ENCODE data around the gene DNAL1. TPM values are rescaled to one million over a fixed set of nuclear protein-coding genes. Genes with fewer than 3 reads are reported as not detected.

The DNAL1 gene
- polyA plus RNA-seq, 1 of the 3 experiments (the other 2 are of a cell fraction): 2.6 TPM

- TF ChIP-seq FOSL2 (IDR thresholded peaks at IDR 0.05; ENCODE audit: borderline replicate concordance, low read depth) (no peak), EP300 (IDR thresholded peaks at IDR 0.05; ENCODE audit: borderline replicate concordance in 1 of 2, low read depth in 1 of 2, low read length in 1 of 2) (no peak), SMC3 (IDR thresholded peaks at IDR 0.05; ENCODE audit: low read depth, low read length) (no peak), EZH2phosphoT487 (IDR thresholded peaks at IDR 0.05; ENCODE audit: borderline replicate concordance, low read depth) (no peak), RCOR1 (IDR thresholded peaks at IDR 0.05; ENCODE audit: low read length) (no peak), FOXM1 (IDR thresholded peaks at IDR 0.05; ENCODE audit: low read depth) (no peak), TAF1 (IDR thresholded peaks at IDR 0.05; ENCODE audit: borderline replicate concordance, low read depth, low read length) (no peak), GATA2 (CRISPR knock-in tag; IDR thresholded peaks at IDR 0.05) (no peak), ELF1 (IDR thresholded peaks at IDR 0.05) (no peak), YY1 (IDR thresholded peaks at IDR 0.05; ENCODE audit: low read depth) (no peak), JUND (IDR thresholded peaks at IDR 0.05) (no peak), TCF12 (IDR thresholded peaks at IDR 0.05) (no peak), NFIC (IDR thresholded peaks at IDR 0.05; ENCODE audit: borderline replicate concordance) (no peak)
- TF ChIP-seq, protein P1, sequence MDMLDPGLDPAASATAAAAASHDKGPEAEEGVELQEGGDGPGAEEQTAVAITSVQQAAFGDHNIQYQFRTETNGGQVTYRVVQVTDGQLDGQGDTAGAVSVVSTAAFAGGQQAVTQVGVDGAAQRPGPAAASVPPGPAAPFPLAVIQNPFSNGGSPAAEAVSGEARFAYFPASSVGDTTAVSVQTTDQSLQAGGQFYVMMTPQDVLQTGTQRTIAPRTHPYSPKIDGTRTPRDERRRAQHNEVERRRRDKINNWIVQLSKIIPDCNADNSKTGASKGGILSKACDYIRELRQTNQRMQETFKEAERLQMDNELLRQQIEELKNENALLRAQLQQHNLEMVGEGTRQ (IDR thresholded peaks at IDR 0.05; ENCODE audit: borderline replicate concordance, low read depth, low read length): no peak
- no peaks in the 10 kb centered on the region for H3K27me3 ChIP-seq (ENCODE audit: insufficient read depth)
- H2AFZ ChIP-seq (ENCODE audit: low read depth): no peak overlapping the region
- H3K36me3 ChIP-seq (replicated peaks in 1 of 2; ENCODE audit: control insufficient read depth in 1 of 2, insufficient read depth in 2 of 2, low read length in 1 of 2): no peaks in the 10 kb centered on the region
- no peaks in the 10 kb centered on the region for H3K9me3 ChIP-seq
- peaks cover 96% of the 10 kb centered on the region for H4K20me1 ChIP-seq (ENCODE audit: insufficient read depth)
- H3F3A ChIP-seq (replicated peaks; ENCODE audit: insufficient read depth): no peaks in the 10 kb centered on the region
- H3K4me2 ChIP-seq: no peak overlapping the region
- CTCF ChIA-PET: interaction anchor here (0.9 to 2.7 kb wide), 5 partner anchors 8 to 74 kb away, joined by 3 to 13 read pairs (median 4); no protein-coding TSS in a partner anchor
- H3K4me1 ChIP-seq (ENCODE audit: control insufficient read depth in 1 of 2, insufficient read depth in 2 of 2, low read depth in 1 of 2, low read length in 1 of 2): peaks cover 34 to 67% of the 10 kb centered on the region in 2 experiments; a peak in 3 of 4 replicates
- H3K9ac ChIP-seq: no peak overlapping the region
- H3K79me2 ChIP-seq (ENCODE audit: insufficient read depth): peaks cover 97% of the 10 kb centered on the region
- H3K4me3 ChIP-seq (ENCODE audit: low read depth in 2 of 2, low read length in 1 of 2): no peak overlapping the region
- 96% methylated on average over 6 of the region's 6 CpGs for WGBS (ENCODE audit: low lambda C conversion rate)
- no peak overlapping the region for H3K27ac ChIP-seq (ENCODE audit: low read depth in 2 of 2, low read length in 1 of 2)
- POLR2A ChIA-PET: no interaction called here
- H3K9me2 ChIP-seq: no peaks in the 10 kb centered on the region
- DNase-seq: no peak
Observed at GRCh38 chr14:73748858-73749357, 104.1 kb downstream of the DNAL1 start.

GRCh38 chr14:73749706-73750530 lies 105.1 kb downstream of the DNAL1 start:
- Histone ChIP-seq H3K9me3 (no peaks in the 10 kb centered on the region), H3K27ac (ENCODE audit: low read depth in 2 of 2, low read length in 1 of 2) (no peak overlapping the region), H3K36me3 (replicated peaks in 1 of 2; ENCODE audit: control insufficient read depth in 1 of 2, insufficient read depth in 2 of 2, low read length in 1 of 2) (no peaks in the 10 kb centered on the region), H3K4me2 (no peak overlapping the region), H2AFZ (ENCODE audit: low read depth) (no peak overlapping the region), H3F3A (replicated peaks; ENCODE audit: insufficient read depth) (no peaks in the 10 kb centered on the region), H3K79me2 (ENCODE audit: insufficient read depth) (peaks cover 97% of the 10 kb centered on the region), H3K4me1 (ENCODE audit: control insufficient read depth in 1 of 2, insufficient read depth in 2 of 2, low read depth in 1 of 2, low read length in 1 of 2) (peaks cover 38 to 67% of the 10 kb centered on the region in 2 experiments; a peak in 3 of 4 replicates), H3K9me2 (no peaks in the 10 kb centered on the region), H4K20me1 (ENCODE audit: insufficient read depth) (peaks cover 96% of the 10 kb centered on the region), H3K27me3 (ENCODE audit: insufficient read depth) (no peaks in the 10 kb centered on the region), H3K9ac (no peak overlapping the region), H3K4me3 (ENCODE audit: low read depth in 2 of 2, low read length in 1 of 2) (no peak overlapping the region)
- CTCF ChIA-PET: interaction anchor here (1.1 to 2.7 kb wide), 4 partner anchors 9 to 31 kb away, joined by 3 to 13 read pairs (median 5); no protein-coding TSS in a partner anchor
- WGBS (ENCODE audit: low lambda C conversion rate): 92% methylated on average over 11 of the region's 11 CpGs
- no peak for DNase-seq
- TF ChIP-seq SMC3 (IDR thresholded peaks at IDR 0.05; ENCODE audit: low read depth, low read length) (no peak), NRF1 (IDR thresholded peaks at IDR 0.05; ENCODE audit: low read depth, low read length) (no peak), FOSL2 (IDR thresholded peaks at IDR 0.05; ENCODE audit: borderline replicate concordance, low read depth) (no peak), GABPA (IDR thresholded peaks at IDR 0.05; ENCODE audit: low read depth) (no peak), SIN3A (IDR thresholded peaks at IDR 0.05; ENCODE audit: borderline replicate concordance, low read depth, low read length) (no peak)
- POLR2A ChIA-PET: no interaction called here
